CD4-positive, alpha-beta T cell (primary cell): ENCODE data around the gene WFIKKN2. TPM values are rescaled to one million over a fixed set of nuclear protein-coding genes. Genes with fewer than 3 reads are reported as not detected.

ENCODE experiments used
- ATAC-seq: fragments of 200-7000 bp; cut with Tn5 transposase; one replicate; pipeline ENCODE4 v1.10.0; 2022; ENCODE audit warnings: mild to moderate bottlenecking; ENCODE audit not compliant: poor library complexity
- CTCF ChIA-PET: fragments of 350-600 bp; sonication (Branson Sonifier 250); formaldehyde crosslinking; loops from one replicate; lab custom pipeline; 2021; ENCODE audit warnings: antibody characterized with exemption, inconsistent platforms; lab: Charles Lee
- POLR2A ChIA-PET: fragments of 350-600 bp; sonication (Branson Sonifier 250); formaldehyde crosslinking; loops from one replicate; lab custom pipeline; 2021; ENCODE audit warnings: antibody characterized with exemption, inconsistent platforms; lab: Charles Lee
- DNase-seq, 14 experiments: peaks; one replicate each; pipeline ENCODE4 v3.0.0-alpha.2; 2013 to 2020; ENCODE audit warnings: mixed read lengths in 2 of 14
- H3K27ac ChIP-seq, 2 donors: one replicate each; pipeline versions ENCODE4 v1.5.1 to v1.7.0; 2013; ENCODE audit warnings: low read length in 2 of 2, low read depth in 1 of 2, mild to moderate bottlenecking in 1 of 2
- H3K27me3 ChIP-seq, 2 experiments: 1 replicate in 1 of 2; 2 replicates in 1 of 2; pipeline versions ENCODE4 v1.6.1 to v1.7.0; 2013; ENCODE audit warnings: low read length in 2 of 2, control low read depth in 1 of 2, mild to moderate bottlenecking in 1 of 2, moderate library complexity in 1 of 2; ENCODE audit not compliant: insufficient read depth in 2 of 2, control insufficient read depth in 1 of 2
- H3K36me3 ChIP-seq: one replicate; pipeline ENCODE4 v1.6.1; 2013; ENCODE audit warnings: low read length, control low read depth; ENCODE audit not compliant: insufficient read depth
- H3K4me1 ChIP-seq: one replicate; pipeline ENCODE4 v1.6.1; 2013; ENCODE audit warnings: low read length, control low read depth; ENCODE audit not compliant: insufficient read depth
- H3K4me3 ChIP-seq: one replicate; pipeline ENCODE4 v1.5.1; 2013; ENCODE audit warnings: mild to moderate bottlenecking, low read length, moderate library complexity
- H3K9me3 ChIP-seq, 2 experiments: 1 replicate in 1 of 2; 2 replicates in 1 of 2; pipeline versions ENCODE4 v1.6.1 to v1.7.0; 2013; ENCODE audit warnings: low read length in 2 of 2, mild to moderate bottlenecking in 2 of 2, control low read depth in 1 of 2, moderate library complexity in 1 of 2; ENCODE audit not compliant: control insufficient read depth in 1 of 2, insufficient read depth in 1 of 2
- H3K27ac Mint-ChIP-seq: one replicate; pipeline ENCODE4 v1.8.0; 2020; ENCODE audit warnings: mixed read lengths
- H3K27me3 Mint-ChIP-seq: one replicate; pipeline ENCODE4 v1.8.0; 2021; ENCODE audit warnings: mixed read lengths
- H3K36me3 Mint-ChIP-seq: one replicate; pipeline ENCODE4 v1.8.0; 2021; ENCODE audit warnings: low read depth, mixed read lengths
- H3K4me1 Mint-ChIP-seq: one replicate; pipeline ENCODE4 v1.8.0; 2021; ENCODE audit warnings: low read depth, mixed read lengths
- H3K4me3 Mint-ChIP-seq: one replicate; pipeline ENCODE4 v1.8.0; 2020; ENCODE audit warnings: mild to moderate bottlenecking, mixed read lengths
- H3K9me3 Mint-ChIP-seq: one replicate; pipeline ENCODE4 v1.8.0; 2020; ENCODE audit warnings: mixed read lengths
- CTCF ChIP-seq: fragments of 200-600 bp; IDR thresholded peaks from one replicate; pipeline ENCODE4 v1.8.0; 2022; ENCODE audit warnings: antibody characterized with exemption, mild to moderate bottlenecking
- intact Hi-C, 2 experiments: fragments of 100-400 bp; cut with DNase I in 1 of 2; cut with micrococcal nuclease in 1 of 2; formaldehyde crosslinking; loops; one replicate each; pipeline versions ENCODE4 v1.15.1 to v1.9.0; 2023 to 2025; cut with DNase I, micrococcal nuclease
- total RNA-seq, 174 experiments: library from RNA in 2 of 174; stranded (reverse) in 2 of 174; gene quantifications; one replicate each; pipeline ENCODE4 v1.2.3 and lab custom pipeline; 2021 to 2026

Gene WFIKKN2
- total RNA-seq, 2 experiments from 2014 or later: not detected

- Histone ChIP-seq H3K27ac (no peak overlapping the region), H3K4me1 (peaks cover 5% of the 10 kb centered on the region), H3K36me3 (no peaks in the 10 kb centered on the region), H3K27me3 (no peaks in the 10 kb centered on the region), H3K4me3 (no peak overlapping the region), H3K9me3 (no peaks in the 10 kb centered on the region)
- H3K36me3 Mint-ChIP-seq: no peaks in the 10 kb centered on the region
- no peak overlapping the region for H3K27ac Mint-ChIP-seq
- ChIA-PET POLR2A (interaction anchor here (1.2 kb wide), 1 partner anchor 59 kb away, joined by 4 read pairs; no protein-coding TSS in a partner anchor), CTCF (interaction anchor here (1.0 kb wide), 2 partner anchors 10 to 65 kb away, joined by 3 read pairs; no protein-coding TSS in a partner anchor)
- DNase-seq (peak; percentile 23 to 72 (median 40)), ATAC-seq (peak; percentile 62)
- no peaks in the 10 kb centered on the region for H3K4me1 Mint-ChIP-seq
- H3K27me3 Mint-ChIP-seq: no peaks in the 10 kb centered on the region
- TF ChIP-seq CTCF: peak; percentile 62
- H3K4me3 Mint-ChIP-seq: no peak overlapping the region
- intact Hi-C loops: loop anchor here (1.0 to 5.0 kb wide), 5 partner anchors 59 to 365 kb away; partner anchors contain the start of genes RSAD1 (in 1 of the 2) and SPATA20 (in 1 of the 2)
- no peaks in the 10 kb centered on the region for H3K9me3 Mint-ChIP-seq
These were observed 6.6 kb downstream of the WFIKKN2 start for GRCh38 chr17:50841949-50842354.

- Mint-ChIP-seq H3K4me1 (no peaks in the 10 kb centered on the region), H3K36me3 (no peaks in the 10 kb centered on the region), H3K27ac (no peak overlapping the region), H3K27me3 (no peaks in the 10 kb centered on the region), H3K9me3 (no peaks in the 10 kb centered on the region), H3K4me3 (no peak overlapping the region)
- POLR2A ChIA-PET: interaction anchor here (1.2 kb wide), 1 partner anchor 60 kb away, joined by 4 read pairs; no protein-coding TSS in a partner anchor
- Histone ChIP-seq H3K9me3 (no peaks in the 10 kb centered on the region), H3K36me3 (no peaks in the 10 kb centered on the region), H3K27ac (no peak overlapping the region), H3K27me3 (no peaks in the 10 kb centered on the region), H3K4me1 (peaks cover 5% of the 10 kb centered on the region), H3K4me3 (no peak overlapping the region)
- CTCF ChIA-PET: interaction anchor here (1.0 kb wide), 2 partner anchors 9 to 64 kb away, joined by 3 read pairs; no protein-coding TSS in a partner anchor
- no peak for TF ChIP-seq CTCF
- no peak for DNase-seq
- no peak for ATAC-seq
- intact Hi-C loops: loop anchor here (1.0 to 5.0 kb wide), 4 partner anchors 59 to 365 kb away; partner anchors contain the start of genes RSAD1 (in 1 of the 2) and SPATA20 (in 1 of the 2)
These were observed 7.2 kb downstream of the WFIKKN2 start for GRCh38 chr17:50842506-50843149.

GRCh38 chr17:50843150-50843905, 7.9 kb downstream of the WFIKKN2 start:
- DNase-seq: no peak
- H3K9me3 Mint-ChIP-seq: no peaks in the 10 kb centered on the region
- CTCF ChIA-PET: no interaction called here

More at GRCh38 chr17:50843150-50843905, 7.9 kb downstream of the WFIKKN2 start:
- Histone ChIP-seq H3K4me1 (peaks cover 5% of the 10 kb centered on the region), H3K36me3 (no peaks in the 10 kb centered on the region), H3K27me3 (no peaks in the 10 kb centered on the region), H3K27ac (no peak overlapping the region), H3K9me3 (no peaks in the 10 kb centered on the region), H3K4me3 (no peak overlapping the region)
- no peaks in the 10 kb centered on the region for H3K27me3 Mint-ChIP-seq
- H3K27ac Mint-ChIP-seq: no peak overlapping the region
- ATAC-seq: no peak
- POLR2A ChIA-PET: interaction anchor here (1.2 kb wide), 1 partner anchor 60 kb away, joined by 4 read pairs; no protein-coding TSS in a partner anchor
- intact Hi-C loops: loop anchor here in 1 of 2 experiments (5.0 kb wide), 1 partner anchor 366 kb away; the partner anchor contains the start of gene RSAD1
- no peak for TF ChIP-seq CTCF
- H3K4me3 Mint-ChIP-seq: no peak overlapping the region
- no peaks in the 10 kb centered on the region for H3K36me3 Mint-ChIP-seq
- no peaks in the 10 kb centered on the region for H3K4me1 Mint-ChIP-seq
